ENCODE results near the gene ACSL1. TPM values are rescaled to one million over a fixed set of nuclear protein-coding genes. Genes with fewer than 3 reads are reported as not detected.

ACSL1 gene
- total and polyA plus RNA-seq, 9 of the 15 experiments (the other 6 are each of a cell fraction or from before 2014, with no cell fraction given) = 6.7 to 24.1 (median 15.0) TPM

GRCh38 chr4:184854673-184855072, 28.9 kb upstream of the ACSL1 start (continued):
- no peak for TF ChIP-seq HBP1 (CRISPR knock-in tag; IDR thresholded peaks at IDR 0.05)
- TF ChIP-seq TEAD1 (CRISPR knock-in tag; IDR thresholded peaks at IDR 0.05) = no peak
- TF ChIP-seq RBM15 (IDR thresholded peaks at IDR 0.05; ENCODE audit: insufficient read depth, low read length) = no peak
- no peak for TF ChIP-seq ZBTB26 (CRISPR knock-in tag; IDR thresholded peaks at IDR 0.05)
- no peak for TF ChIP-seq ZNF79 (CRISPR knock-in tag; IDR thresholded peaks at IDR 0.05; ENCODE audit: low read depth)
- peak; percentile 65; the same call in 1 of the 2 replicates for TF ChIP-seq RNF2 (IDR thresholded peaks at IDR 0.05)
- TF ChIP-seq ETV1 (tag; conservative IDR thresholded peaks at IDR 0.05; ENCODE audit: low read depth) = peak; percentile 47; the same call in 1 of the 2 replicates
- no peak for TF ChIP-seq RFX7 (CRISPR knock-in tag; IDR thresholded peaks at IDR 0.05)
- no peak for TF ChIP-seq ZNF3 (CRISPR knock-in tag; IDR thresholded peaks at IDR 0.05)
- TF ChIP-seq GATAD2B (IDR thresholded peaks at IDR 0.05; ENCODE audit: borderline replicate concordance) = no peak
- TF ChIP-seq THRA (IDR thresholded peaks at IDR 0.05) = no peak
- TF ChIP-seq ZNF316 (IDR thresholded peaks at IDR 0.05) = no peak
- TF ChIP-seq MTA2 (IDR thresholded peaks at IDR 0.05; ENCODE audit: low read depth) = peak; percentile 51; the same call in 1 of the 2 replicates
- no peak for TF ChIP-seq ZBTB8A (IDR thresholded peaks at IDR 0.05; ENCODE audit: partially characterized antibody)
- no peak for TF ChIP-seq ZNF282 (CRISPR knock-in tag; IDR thresholded peaks at IDR 0.05)
- TF ChIP-seq CREBBP (IDR thresholded peaks at IDR 0.05; ENCODE audit: low read depth, low read length) = no peak
- no peak for TF ChIP-seq MYBL2 (IDR thresholded peaks at IDR 0.05; ENCODE audit: low read depth)
- TF ChIP-seq MYBL2 (CRISPR knock-in tag; IDR thresholded peaks at IDR 0.05; ENCODE audit: borderline replicate concordance) = no peak
- TF ChIP-seq TAL1 (IDR thresholded peaks at IDR 0.05) = peak; percentile 71
- no peak for TF ChIP-seq NR2C2 (CRISPR knock-in tag; IDR thresholded peaks at IDR 0.05)
- no peak for TF ChIP-seq NR2C2 (tag; IDR thresholded peaks at IDR 0.05)
- no peak for TF ChIP-seq ZNF830 (CRISPR knock-in tag; IDR thresholded peaks at IDR 0.05)
- TF ChIP-seq JUNB (CRISPR knock-in tag; conservative IDR thresholded peaks at IDR 0.05) = no peak
- TF ChIP-seq ZNF263 (CRISPR knock-in tag; IDR thresholded peaks at IDR 0.05; ENCODE audit: borderline replicate concordance) = no peak
- TF ChIP-seq NBN (IDR thresholded peaks at IDR 0.05; ENCODE audit: low read depth) = no peak
- TF ChIP-seq ARID3A (IDR thresholded peaks at IDR 0.05; ENCODE audit: borderline replicate concordance, low read depth, low read length) = peak; percentile 57; the same call in 1 of the 2 replicates

All from K562 (cell line).